HCT116 (cell line): ENCODE data around the gene EDDM13. TPM values are rescaled to one million over a fixed set of nuclear protein-coding genes. Genes with fewer than 3 reads are reported as not detected.

Experiments
- ATAC-seq: fragments of 200-7000 bp; cut with Tn5 transposase; 2 replicates; pipeline ENCODE4 v1.9.1; 2020; ENCODE audit warnings: mild to moderate bottlenecking, moderate library complexity
- BruUV-seq: library from RNA; stranded (reverse); fragments of 400-500 nt; replicated peaks from 2 replicates; lab custom pipeline; 2021; lab: Mats Ljungman, UMichigan
- CTCF ChIA-PET: fragments of 300-600 bp; sonication (Branson Sonifier 250); formaldehyde crosslinking; loops from one replicate; lab custom pipeline; 2021; ENCODE audit warnings: antibody characterized with exemption; lab: Charles Lee
- POLR2A ChIA-PET: fragments of 300-600, 350-600 bp; sonication (Branson Sonifier 250); formaldehyde crosslinking; loops from one replicate; lab custom pipeline; 2021; ENCODE audit warnings: antibody characterized with exemption; lab: Charles Lee
- RAD21 ChIA-PET, 2 experiments: fragments of 300-600 bp; sonication (Branson Sonifier 250); formaldehyde crosslinking; loops; one replicate each; lab custom pipeline; 2023; ENCODE audit warnings: low total read pairs in 2 of 2; ENCODE audit not compliant: uncharacterized antibody in 2 of 2, unreplicated experiment in 2 of 2, low non-redundant PET in 1 of 2; lab: Charles Lee
- DNase-seq: peaks from one replicate; pipeline ENCODE4 v3.0.0-alpha.2; 2010; ENCODE audit warnings: low read depth, low spot score
- H2AFZ ChIP-seq: fragments of 200-600 bp; shearing (Covaris generic), sonication (generic); 2 replicates; pipeline ENCODE4 v1.6.1; 2017; ENCODE audit warnings: low read depth, mixed run types, mixed read lengths, antibody characterized with exemption, low read length; ENCODE audit not compliant: poor library complexity, severe bottlenecking
- H3K27ac ChIP-seq: 2 replicates; pipeline ENCODE4 v1.5.1; 2012; ENCODE audit warnings: low read depth, low read length
- H3K27me3 ChIP-seq: fragments of 200-600 bp; sonication (generic); 2 replicates; pipeline ENCODE4 v1.6.1; 2016; ENCODE audit warnings: mixed run types, low read length, mixed read lengths; ENCODE audit not compliant: insufficient read depth
- H3K36me3 ChIP-seq, 2 experiments: fragments of 200-500 bp in 1 of 2; fragments of 200-600 bp in 1 of 2; sonication (Bioruptor generic) in 1 of 2; sonication (generic) in 1 of 2; 2 replicates each; pipeline versions ENCODE4 v1.5.1 to v1.6.1; 2014 to 2016; ENCODE audit warnings: low read length in 2 of 2, inconsistent platforms in 1 of 2, mixed read lengths in 1 of 2, mixed run types in 1 of 2; ENCODE audit not compliant: insufficient read depth in 2 of 2, control insufficient read depth in 1 of 2
- H3K4me1 ChIP-seq, 2 experiments: fragments of 200-600 bp in 1 of 2; sonication (generic) in 1 of 2; 2 replicates each; pipeline versions ENCODE4 v1.5.1 to v1.6.1; 2012 to 2017; ENCODE audit warnings: low read length in 2 of 2, inconsistent platforms in 1 of 2, mild to moderate bottlenecking in 1 of 2, mixed read lengths in 1 of 2, mixed run types in 1 of 2, moderate library complexity in 1 of 2; ENCODE audit not compliant: insufficient read depth in 2 of 2, control insufficient read depth in 1 of 2
- H3K4me2 ChIP-seq: fragments of 200-600 bp; sonication (generic); 2 replicates; pipeline ENCODE4 v1.6.1; 2017; ENCODE audit warnings: mixed run types, low read length, mixed read lengths
- H3K4me3 ChIP-seq, 2 experiments: fragments of 200-600 bp in 1 of 2; sonication (generic) in 1 of 2; replicated peaks in 1 of 2; 2 replicates each; pipeline ENCODE4 v1.5.1; 2011 to 2016; ENCODE audit warnings: low read length in 2 of 2, control low read depth in 1 of 2, low read depth in 1 of 2, mild to moderate bottlenecking in 1 of 2, mixed read lengths in 1 of 2, mixed run types in 1 of 2
- H3K79me2 ChIP-seq: fragments of 200-600 bp; sonication (generic); 2 replicates; pipeline ENCODE4 v1.6.1; 2017; ENCODE audit warnings: mild to moderate bottlenecking, mixed run types, low read length, moderate library complexity, mixed read lengths; ENCODE audit not compliant: insufficient read depth
- H3K9ac ChIP-seq: fragments of 200-600 bp; sonication (generic); 2 replicates; pipeline ENCODE4 v1.6.1; 2016; ENCODE audit warnings: low read length, mixed read lengths
- H3K9me2 ChIP-seq: fragments of 200-600 bp; sonication (generic), shearing (Covaris generic); 2 replicates; pipeline ENCODE4 v1.6.1; 2017; ENCODE audit warnings: mixed run types, mild to moderate bottlenecking, moderate library complexity; ENCODE audit not compliant: insufficient read depth
- H3K9me3 ChIP-seq, 2 experiments: fragments of 200-500 bp in 1 of 2; fragments of 200-600 bp in 1 of 2; sonication (Bioruptor generic) in 1 of 2; sonication (generic) in 1 of 2; 2 replicates each; pipeline ENCODE4 v1.6.1; 2014 to 2017; ENCODE audit warnings: low read length in 2 of 2, mixed read lengths in 2 of 2, inconsistent platforms in 1 of 2, low read depth in 1 of 2, mild to moderate bottlenecking in 1 of 2, mixed run types in 1 of 2, moderate library complexity in 1 of 2; ENCODE audit not compliant: control insufficient read depth in 1 of 2, insufficient read depth in 1 of 2
- H4K20me1 ChIP-seq: fragments of 200-600 bp; sonication (generic), shearing (Covaris generic); 2 replicates; pipeline ENCODE4 v1.6.1; 2017; ENCODE audit warnings: mixed run types, mild to moderate bottlenecking, moderate library complexity; ENCODE audit not compliant: insufficient read depth
- CBX3 ChIP-seq: IDR thresholded peaks from 2 replicates; pipeline ENCODE4 v1.6.1; 2012; ENCODE audit warnings: low read depth
- CEBPB ChIP-seq: IDR thresholded peaks from 2 replicates; pipeline ENCODE4 v1.6.1; 2012; ENCODE audit warnings: low read depth
- EGR1 ChIP-seq: IDR thresholded peaks from 2 replicates; pipeline ENCODE4 v1.6.1; 2012; ENCODE audit warnings: low read depth
- ELF1 ChIP-seq: IDR thresholded peaks from 2 replicates; pipeline ENCODE4 v1.6.1; 2012; ENCODE audit warnings: low read depth, borderline replicate concordance
- EZH2 ChIP-seq: fragments of 200-600 bp; sonication (generic); IDR thresholded peaks from 2 replicates; pipeline ENCODE4 v1.6.1; 2017; ENCODE audit warnings: antibody characterized with exemption, mixed run types
- EZH2phosphoT487 ChIP-seq: fragments of 200-600 bp; IDR thresholded peaks from 2 replicates; pipeline ENCODE4 v1.6.1; 2018; ENCODE audit warnings: antibody characterized with exemption, borderline replicate concordance
- FOSL1 ChIP-seq: IDR thresholded peaks from 2 replicates; pipeline ENCODE4 v1.6.1; 2012; ENCODE audit warnings: low read depth
- JUND ChIP-seq: IDR thresholded peaks from 2 replicates; pipeline ENCODE4 v1.6.1; 2012
- POLR2AphosphoS5 ChIP-seq: IDR thresholded peaks from 2 replicates; pipeline ENCODE4 v1.6.1; 2011; ENCODE audit warnings: mild to moderate bottlenecking, low read depth, low read length, moderate library complexity
- RAD21 ChIP-seq: IDR thresholded peaks from 2 replicates; pipeline ENCODE4 v1.6.1; 2012; ENCODE audit warnings: low read depth, mild to moderate bottlenecking
- REST ChIP-seq: IDR thresholded peaks from 2 replicates; pipeline ENCODE4 v1.6.1; 2012; ENCODE audit warnings: low read depth
- SP1 ChIP-seq: IDR thresholded peaks from 2 replicates; pipeline ENCODE4 v1.6.1; 2012; ENCODE audit warnings: low read depth
- TCF7L2 ChIP-seq: IDR thresholded peaks from 2 replicates; pipeline ENCODE4 v1.7.0; 2011; ENCODE audit warnings: borderline replicate concordance, inconsistent platforms; ENCODE audit not compliant: insufficient read depth, insufficient read length; ENCODE audit errors: extremely low read depth
- YY1 ChIP-seq: IDR thresholded peaks from 2 replicates; pipeline ENCODE4 v1.6.1; 2011; ENCODE audit warnings: low read length, low read depth, moderate library complexity, mild to moderate bottlenecking; ENCODE audit not compliant: insufficient replicate concordance; ENCODE audit errors: extremely low read depth
- ZBTB33 ChIP-seq: IDR thresholded peaks from 2 replicates; pipeline ENCODE4 v1.6.1; 2011; ENCODE audit warnings: mild to moderate bottlenecking, low read length, moderate library complexity; ENCODE audit not compliant: insufficient replicate concordance; ENCODE audit errors: extremely low read depth
- ZNF274 ChIP-seq: fragments of 200-500 bp; sonication (Bioruptor generic); IDR thresholded peaks from 2 replicates; pipeline ENCODE4 v1.6.1; 2014; ENCODE audit warnings: mild to moderate bottlenecking, low read depth, low read length, inconsistent platforms
- intact Hi-C: fragments of 100-400 bp; cut with micrococcal nuclease; formaldehyde crosslinking; loops from 2 replicates; pipeline ENCODE4 v1.10.0; 2022
- total RNA-seq: library from RNA; stranded (reverse); gene quantifications from one replicate; pipeline ENCODE4 v1.2.1, GENCODE V29; 2021; ENCODE audit not compliant: unreplicated experiment

Gene EDDM13
- total RNA-seq, 1 experiment from 2014 or later, result not detected

GRCh38 chr19:56319991-56320390, 47.4 kb downstream of the EDDM13 start:
- Histone ChIP-seq H3K4me3 (no peak overlapping the region), H3K27ac (no peak overlapping the region), H4K20me1 (no peaks in the 10 kb centered on the region), H3K9me2 (no peaks in the 10 kb centered on the region), H3K9me3 (no peaks in the 10 kb centered on the region), H3K4me2 (no peak overlapping the region), H3K9ac (no peak overlapping the region)
- RAD21 ChIA-PET, result no interaction called here
- POLR2A ChIA-PET, result no interaction called here
- ATAC-seq, result no peak
- no peak for DNase-seq
- BruUV-seq, result no TSS peak
- CTCF ChIA-PET, result no interaction called here
- TF ChIP-seq JUND (no peak), CBX3 (no peak), TCF7L2 (no peak), POLR2AphosphoS5 (no peak), RAD21 (no peak), ELF1 (no peak), EGR1 (no peak), YY1 (no peak), REST (no peak), SP1 (no peak), EZH2phosphoT487 (no peak), EZH2 (no peak), CEBPB (no peak), ZBTB33 (no peak), FOSL1 (no peak), ZNF274 (no peak)
- TF ChIP-seq, all 23 proteins: peak for 0
- intact Hi-C loops, result no loop called here
- Histone ChIP-seq H2AFZ (no peak overlapping the region), H3K79me2 (no peaks in the 10 kb centered on the region), H3K27me3 (no peaks in the 10 kb centered on the region), H3K36me3 (no peaks in the 10 kb centered on the region), H3K4me1 (peaks cover 3 to 8% of the 10 kb centered on the region in 2 experiments; a peak in 2 of 4 replicates)
